K562 (cell line): ENCODE measurements around the gene HRAS. TPM values are rescaled to one million over a fixed set of nuclear protein-coding genes. Genes with fewer than 3 reads are reported as not detected.

Experiments used
- ATAC-seq: fragments of 200-7000 bp; cut with Tn5 transposase; 3 replicates; pipeline ENCODE4 v1.9.1; 2020; ENCODE audit warnings: moderate library complexity
- BruUV-seq: library from RNA; stranded (reverse); fragments of 400-500 nt; replicated peaks from 2 replicates; lab custom pipeline; 2021; lab: Mats Ljungman, UMichigan
- CTCF ChIA-PET: fragments of 300-600 bp; formaldehyde crosslinking; extraction: SDS; loops from one replicate; lab custom pipeline; 2021; ENCODE audit warnings: low intra/inter-chr PET ratio; lab: Yijun Ruan, JAX
- POLR2A ChIA-PET: fragments of 300-600, 350-650 bp; sonication (Branson Sonifier 250); formaldehyde crosslinking; extraction: SDS; loops from one replicate; lab custom pipeline; 2021; ENCODE audit warnings: antibody characterized with exemption, inconsistent platforms; lab: Yijun Ruan, JAX
- DNase-seq, 4 experiments: peaks; one replicate each; pipeline versions ENCODE4 v3.0.0 to v3.0.0-alpha.2; 2011 to 2018; ENCODE audit warnings: low spot score in 3 of 4, mixed read lengths in 3 of 4; ENCODE audit errors: extremely low read depth in 1 of 4
- FAIRE-seq: peaks from 2 replicates; lab custom pipeline; 2011; peaks lifted over from hg19 to GRCh38; lab: Jason Lieb, UNC
- H2AFZ ChIP-seq: 2 replicates; pipeline ENCODE4 v1.6.0; 2011; ENCODE audit warnings: low read depth, low read length, control low read depth, inconsistent platforms
- H3K27ac ChIP-seq: fragments of 200-600 bp; 3 replicates; pipeline ENCODE4 v1.8.0; 2011; ENCODE audit warnings: low read depth, mild to moderate bottlenecking, control low read depth, inconsistent platforms, low read length, moderate library complexity, mixed read lengths; ENCODE audit errors: extremely low read depth
- H3K27me3 ChIP-seq, 2 experiments: fragments of 300-600 bp in 1 of 2; 2 replicates in 1 of 2; 3 replicates in 1 of 2; pipeline versions ENCODE4 v1.6.0 to v1.8.0; 2011; ENCODE audit warnings: inconsistent platforms in 2 of 2, low read length in 2 of 2, mild to moderate bottlenecking in 1 of 2, mixed read lengths in 1 of 2, moderate library complexity in 1 of 2; ENCODE audit not compliant: control insufficient read depth in 2 of 2, insufficient read depth in 2 of 2
- H3K36me3 ChIP-seq: fragments of 300-600 bp; 3 replicates; pipeline ENCODE4 v1.8.0; 2011; ENCODE audit warnings: mild to moderate bottlenecking, low read length, inconsistent platforms; ENCODE audit not compliant: control insufficient read depth, insufficient read depth
- H3K4me1 ChIP-seq, 2 experiments: fragments of 200-600 bp in 1 of 2; replicated peaks in 1 of 2; 2 replicates in 1 of 2; 3 replicates in 1 of 2; pipeline versions ENCODE4 v1.5.1 to v1.8.0; 2011; ENCODE audit warnings: inconsistent platforms in 2 of 2, low read length in 2 of 2, mild to moderate bottlenecking in 1 of 2, mixed read lengths in 1 of 2, moderate library complexity in 1 of 2; ENCODE audit not compliant: control insufficient read depth in 2 of 2, insufficient read depth in 2 of 2
- H3K4me2 ChIP-seq: 2 replicates; pipeline ENCODE4 v1.6.1; 2011; ENCODE audit warnings: low read length, control low read depth, inconsistent platforms, mixed read lengths; ENCODE audit not compliant: insufficient read depth
- H3K4me3 ChIP-seq: fragments of 200-600 bp; sonication (generic), shearing (Covaris generic); 2 replicates; pipeline ENCODE4 v1.5.1; 2016; ENCODE audit warnings: control low read depth, inconsistent platforms
- H3K79me2 ChIP-seq: fragments of 200-600 bp; 3 replicates; pipeline ENCODE4 v1.8.0; 2011; ENCODE audit warnings: low read length, inconsistent platforms; ENCODE audit not compliant: control insufficient read depth, insufficient read depth
- H3K9ac ChIP-seq, 2 experiments: 2 replicates each; pipeline versions ENCODE4 v1.6.0 to v1.6.1; 2011; ENCODE audit warnings: low read depth in 2 of 2, low read length in 2 of 2, control low read depth in 1 of 2, inconsistent platforms in 1 of 2, mild to moderate bottlenecking in 1 of 2, mixed read lengths in 1 of 2; ENCODE audit not compliant: insufficient read depth in 1 of 2
- H3K9me1 ChIP-seq: one replicate; pipeline ENCODE4 v1.6.0; 2011; ENCODE audit warnings: inconsistent platforms, mild to moderate bottlenecking, low read length, moderate library complexity; ENCODE audit not compliant: control insufficient read depth, insufficient read depth
- H3K9me3 ChIP-seq: replicated peaks from 2 replicates; pipeline ENCODE4 v1.5.1; 2011; ENCODE audit warnings: low read depth, low read length, inconsistent platforms; ENCODE audit not compliant: control insufficient read depth, insufficient read depth
- H4K20me1 ChIP-seq: replicated peaks from 2 replicates; pipeline ENCODE4 v1.6.1; 2011; ENCODE audit warnings: low read length, inconsistent platforms, mixed read lengths; ENCODE audit not compliant: control insufficient read depth, insufficient read depth
- EZH2 ChIP-seq: IDR thresholded peaks from 2 replicates; pipeline ENCODE4 v1.6.1; 2012; ENCODE audit warnings: low read depth, mild to moderate bottlenecking, inconsistent platforms, low read length, borderline replicate concordance
- KLF1 ChIP-seq: fragments of 450-650 bp; IDR thresholded peaks from 2 replicates; pipeline ENCODE4 v1.6.1; 2016; ENCODE audit warnings: missing genetic modification characterization, missing compliant biosample characterization
- KLF13 ChIP-seq: fragments of 450-650 bp; IDR thresholded peaks from 2 replicates; pipeline ENCODE4 v1.6.1; 2016; ENCODE audit warnings: missing genetic modification characterization, low read depth, mild to moderate bottlenecking, missing compliant biosample characterization, moderate library complexity, borderline replicate concordance
- POLR2A ChIP-seq: fragments of 450-650 bp; conservative IDR thresholded peaks from 2 replicates; pipeline ENCODE4 v1.6.1; 2016
- POLR2AphosphoS2 ChIP-seq: IDR thresholded peaks from 2 replicates; pipeline ENCODE4 v1.6.1; 2012; ENCODE audit warnings: low read length, improper control_type of control experiment
- POLR2G ChIP-seq: fragments of 200-400 bp; formaldehyde crosslinking; IDR thresholded peaks from 2 replicates; pipeline ENCODE4 v1.6.1; 2017; ENCODE audit warnings: low read depth, mild to moderate bottlenecking, antibody characterized with exemption, low read length, moderate library complexity
- POLR3G ChIP-seq: IDR thresholded peaks from 2 replicates; pipeline ENCODE4 v1.6.1; 2011; ENCODE audit not compliant: insufficient read length, insufficient replicate concordance; ENCODE audit errors: extremely low read depth
- PRPF4 ChIP-seq: fragments of 200-400 bp; formaldehyde crosslinking; IDR thresholded peaks from one replicate; pipeline ENCODE4 v1.6.1; 2017; ENCODE audit warnings: low read length, low read depth, mild to moderate bottlenecking; ENCODE audit not compliant: insufficient read depth, poor library complexity, severe bottlenecking
- STAT5A ChIP-seq: IDR thresholded peaks from 2 replicates; pipeline ENCODE4 v1.6.1; 2012; ENCODE audit warnings: low read length, inconsistent platforms, borderline replicate concordance
- THRAP3 ChIP-seq: fragments of 450-650 bp; IDR thresholded peaks from 2 replicates; pipeline ENCODE4 v1.6.1; 2016; ENCODE audit warnings: mild to moderate bottlenecking, inconsistent platforms, borderline replicate concordance
- ZBTB11 ChIP-seq, 3 experiments: fragments of 200-800 bp in 1 of 3; fragments of 250-450 bp in 1 of 3; fragments of 450-650 bp in 1 of 3; sonication (Bioruptor Pico) in 1 of 3; sonication (Bioruptor generic) in 1 of 3; formaldehyde crosslinking in 1 of 3; IDR thresholded peaks; 2 replicates each; pipeline versions ENCODE4 v1.6.1 to v1.8.0; 2016 to 2022; ENCODE audit warnings: mild to moderate bottlenecking in 2 of 3, missing genetic modification characterization in 2 of 3, missing compliant biosample characterization in 1 of 3, moderate library complexity in 1 of 3
- ZKSCAN3 ChIP-seq: fragments of 250-450 bp; sonication (Bioruptor Pico); IDR thresholded peaks from 2 replicates; pipeline ENCODE4 v1.4.0; 2020
- ZNF197 ChIP-seq: fragments of 200-800 bp; sonication (Bioruptor generic); IDR thresholded peaks from 2 replicates; pipeline ENCODE4 v1.6.1; 2016; ENCODE audit warnings: low read depth, missing genetic modification characterization, missing compliant biosample characterization
- ZNF583 ChIP-seq: fragments of 250-450 bp; sonication (Bioruptor Pico); IDR thresholded peaks from 2 replicates; pipeline ENCODE4 v1.4.0; 2020
- WGBS: fragments of 100-300 bp; shearing (Covaris generic); methylation state at CpG from one replicate; pipeline ENCODE4 v1.1.6; 2016; ENCODE audit warnings: low coverage, mixed read lengths; ENCODE audit not compliant: insufficient coverage; ENCODE audit errors: missing lambda C conversion rate; 5-methylcytosine and 5-hydroxymethylcytosine counted together
- in situ Hi-C: fragments of 300-500 bp; cut with MboI; formaldehyde crosslinking; loops from 4 replicates; pipeline ENCODE4 v1.15.0; 2018; ENCODE audit warnings: inconsistent platforms, mixed read lengths
- intact Hi-C: fragments of 100-400 bp; cut with micrococcal nuclease; formaldehyde crosslinking; loops from 2 replicates; pipeline ENCODE4 v1.14.2; 2022
- polyA plus RNA-seq, 8 experiments: library from polyadenylated mRNA; depleted of rRNA in 4 of 8; stranded (reverse) in 5 of 8; unstranded in 3 of 8; fragments of >200 nt; fragmentation: Nextera tagmentation in 2 of 8; fragmentation: Illumina TruSeq in 1 of 8; extraction: Ambion mirVana in 2 of 8; extraction: Trizol in 1 of 8; gene quantifications; 2 replicates each; pipeline versions ENCODE4 v1.2.1 to v1.2.3, GENCODE V29; 2011 to 2014; ENCODE audit warnings: inconsistent platforms in 1 of 8, missing spikeins in 1 of 8
- total RNA-seq, 7 experiments: library from RNA; depleted of rRNA in 6 of 7; stranded (reverse); fragments of >200 nt in 6 of 7; fragmentation: Illumina TruSeq in 2 of 7; extraction: Trizol in 2 of 7; gene quantifications; 2 replicates each; pipeline versions ENCODE4 v1.2.1 to v1.2.3, GENCODE V29; 2011 to 2021; ENCODE audit warnings: low replicate concordance in 1 of 7
- TF ChIP-seq, protein P1 (sequence below): fragments of 250-450 bp; sonication (Bioruptor Pico); IDR thresholded peaks from 2 replicates; pipeline ENCODE4 v1.8.0; 2021; ENCODE audit warnings: moderate library complexity, mild to moderate bottlenecking, inconsistent platforms
- TF ChIP-seq, protein P2 (sequence below): fragments of 450-650 bp; IDR thresholded peaks from 2 replicates; pipeline ENCODE4 v1.6.1; 2016; ENCODE audit warnings: borderline replicate concordance

Gene HRAS
- total and polyA plus RNA-seq, 9 of the 15 experiments (the other 6 are each of a cell fraction or from before 2014, with no cell fraction given): 2.8 to 73.5 (median 29.6) TPM

DNA sequence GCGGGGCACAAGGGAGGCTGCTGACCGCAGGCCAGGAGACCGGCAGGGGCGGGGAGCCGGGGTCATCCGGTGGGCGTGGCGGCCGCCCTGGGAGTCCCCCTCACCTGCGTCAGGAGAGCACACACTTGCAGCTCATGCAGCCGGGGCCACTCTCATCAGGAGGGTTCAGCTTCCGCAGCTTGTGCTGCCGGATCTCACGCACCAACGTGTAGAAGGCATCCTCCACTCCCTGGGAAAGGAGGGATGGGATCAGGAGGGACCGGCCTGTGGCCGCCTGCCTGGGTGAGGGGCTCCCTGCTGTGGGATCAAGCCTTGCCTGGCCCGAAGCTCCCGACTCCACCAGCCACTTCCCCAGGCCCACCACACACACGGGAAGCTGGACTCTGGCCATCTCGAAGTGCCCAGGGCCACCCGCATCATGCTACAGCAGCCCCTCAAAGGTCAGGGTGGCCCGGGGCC, 2.8 kb downstream of the HRAS start:
- Histone ChIP-seq H3K36me3 (peaks cover 35% of the 10 kb centered on the region; the same call in 1 of the 3 replicates), H3K4me1 (peaks cover 15 to 84% of the 10 kb centered on the region in 2 experiments), H4K20me1 (0 out of 2 replicates have a peak, but pooled peaks cover 4% of the 10 kb centered on the region), H3K27ac (no peak overlapping the region), H3K9me3 (no peaks in the 10 kb centered on the region), H3K4me3 (no peak overlapping the region), H3K27me3 (no peaks in the 10 kb centered on the region), H3K79me2 (peaks cover 17% of the 10 kb centered on the region), H2AFZ (no peak overlapping the region), H3K9me1 (no peaks in the 10 kb centered on the region), H3K9ac (no peak overlapping the region), H3K4me2 (no peak overlapping the region)
- 95% methylated on average over 7 of the region's 23 CpGs for WGBS
- FAIRE-seq: no peak
- no peak for ATAC-seq
- DNase-seq: peak in 1 of 4 experiments; percentile 20
- intact Hi-C loops: no loop called here
- ChIA-PET POLR2A (interaction anchor here (0.8 to 1.0 kb wide), 2 partner anchors 11 to 14 kb away, joined by 3 to 5 read pairs; no protein-coding TSS in a partner anchor), CTCF (no interaction called here)
- in situ Hi-C loops: no loop called here
- no TSS peak for BruUV-seq
- TF ChIP-seq, protein P1, sequence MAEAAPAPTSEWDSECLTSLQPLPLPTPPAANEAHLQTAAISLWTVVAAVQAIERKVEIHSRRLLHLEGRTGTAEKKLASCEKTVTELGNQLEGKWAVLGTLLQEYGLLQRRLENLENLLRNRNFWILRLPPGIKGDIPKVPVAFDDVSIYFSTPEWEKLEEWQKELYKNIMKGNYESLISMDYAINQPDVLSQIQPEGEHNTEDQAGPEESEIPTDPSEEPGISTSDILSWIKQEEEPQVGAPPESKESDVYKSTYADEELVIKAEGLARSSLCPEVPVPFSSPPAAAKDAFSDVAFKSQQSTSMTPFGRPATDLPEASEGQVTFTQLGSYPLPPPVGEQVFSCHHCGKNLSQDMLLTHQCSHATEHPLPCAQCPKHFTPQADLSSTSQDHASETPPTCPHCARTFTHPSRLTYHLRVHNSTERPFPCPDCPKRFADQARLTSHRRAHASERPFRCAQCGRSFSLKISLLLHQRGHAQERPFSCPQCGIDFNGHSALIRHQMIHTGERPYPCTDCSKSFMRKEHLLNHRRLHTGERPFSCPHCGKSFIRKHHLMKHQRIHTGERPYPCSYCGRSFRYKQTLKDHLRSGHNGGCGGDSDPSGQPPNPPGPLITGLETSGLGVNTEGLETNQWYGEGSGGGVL (CRISPR knock-in tag): no peak
- no peak for TF ChIP-seq KLF1
- TF ChIP-seq POLR2A: 0 out of 2 replicates have a peak, but pooled peaks have one; percentile 4
- TF ChIP-seq POLR2G: peak; percentile 41
- no peak for TF ChIP-seq THRAP3
- no peak for TF ChIP-seq ZNF583 (CRISPR knock-in tag)
- TF ChIP-seq PRPF4: no peak
- TF ChIP-seq EZH2: no peak
- TF ChIP-seq KLF13 (tag): no peak
- TF ChIP-seq, protein P2, sequence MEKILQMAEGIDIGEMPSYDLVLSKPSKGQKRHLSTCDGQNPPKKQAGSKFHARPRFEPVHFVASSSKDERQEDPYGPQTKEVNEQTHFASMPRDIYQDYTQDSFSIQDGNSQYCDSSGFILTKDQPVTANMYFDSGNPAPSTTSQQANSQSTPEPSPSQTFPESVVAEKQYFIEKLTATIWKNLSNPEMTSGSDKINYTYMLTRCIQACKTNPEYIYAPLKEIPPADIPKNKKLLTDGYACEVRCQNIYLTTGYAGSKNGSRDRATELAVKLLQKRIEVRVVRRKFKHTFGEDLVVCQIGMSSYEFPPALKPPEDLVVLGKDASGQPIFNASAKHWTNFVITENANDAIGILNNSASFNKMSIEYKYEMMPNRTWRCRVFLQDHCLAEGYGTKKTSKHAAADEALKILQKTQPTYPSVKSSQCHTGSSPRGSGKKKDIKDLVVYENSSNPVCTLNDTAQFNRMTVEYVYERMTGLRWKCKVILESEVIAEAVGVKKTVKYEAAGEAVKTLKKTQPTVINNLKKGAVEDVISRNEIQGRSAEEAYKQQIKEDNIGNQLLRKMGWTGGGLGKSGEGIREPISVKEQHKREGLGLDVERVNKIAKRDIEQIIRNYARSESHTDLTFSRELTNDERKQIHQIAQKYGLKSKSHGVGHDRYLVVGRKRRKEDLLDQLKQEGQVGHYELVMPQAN: no peak
- TF ChIP-seq ZBTB11 (CRISPR knock-in tag; IDR thresholded peaks at IDR 0.05): no peak
- TF ChIP-seq ZNF197 (CRISPR knock-in tag): no peak
- TF ChIP-seq STAT5A: no peak
- no peak for TF ChIP-seq POLR2AphosphoS2
- TF ChIP-seq POLR3G: no peak
- no peak for TF ChIP-seq ZKSCAN3 (CRISPR knock-in tag)
